ACC112 (cell line): ENCODE data around the gene EYA3.
"Not testable (repeated sequence)": the region's sequence is repeated elsewhere in the genome, so short reads cannot be mapped to it uniquely, and the experiment has no call there.

Experiments used
- H2AFZ ChIP-seq: fragments of 200-600 bp; sonication (generic); one replicate; pipeline ENCODE4 v1.6.0; 2017; ENCODE audit warnings: antibody characterized with exemption, low read length; ENCODE audit not compliant: unreplicated experiment
- H3K27ac ChIP-seq: fragments of 200-600 bp; sonication (generic); 2 replicates; pipeline ENCODE4 v1.5.1; 2014; ENCODE audit warnings: low read depth, mild to moderate bottlenecking, antibody characterized with exemption, low read length, moderate library complexity
- H3K27me3 ChIP-seq: fragments of 200-600 bp; sonication (generic); 2 replicates; pipeline ENCODE4 v1.6.1; 2014; ENCODE audit warnings: mild to moderate bottlenecking, antibody characterized with exemption, low read length, moderate library complexity, mixed read lengths; ENCODE audit not compliant: insufficient read depth
- H3K36me3 ChIP-seq: fragments of 200-600 bp; sonication (generic); 2 replicates; pipeline ENCODE4 v1.6.1; 2016; ENCODE audit warnings: mild to moderate bottlenecking, antibody characterized with exemption, low read length, moderate library complexity, mixed read lengths; ENCODE audit not compliant: insufficient read depth
- H3K4me1 ChIP-seq: fragments of 200-600 bp; sonication (generic); one replicate; pipeline ENCODE4 v1.6.1; 2016; ENCODE audit warnings: low read length, mixed read lengths; ENCODE audit not compliant: insufficient read depth, unreplicated experiment, control insufficient read depth
- H3K4me3 ChIP-seq: fragments of 200-600 bp; sonication (generic); 2 replicates; pipeline ENCODE4 v1.5.1; 2014; ENCODE audit warnings: mild to moderate bottlenecking, low read depth, low read length
- H3K79me2 ChIP-seq: fragments of 200-600 bp; sonication (generic); one replicate; pipeline ENCODE4 v1.6.0; 2016; ENCODE audit warnings: low read length; ENCODE audit not compliant: control insufficient read depth, unreplicated experiment, insufficient read depth

Gene EYA3

DNA sequence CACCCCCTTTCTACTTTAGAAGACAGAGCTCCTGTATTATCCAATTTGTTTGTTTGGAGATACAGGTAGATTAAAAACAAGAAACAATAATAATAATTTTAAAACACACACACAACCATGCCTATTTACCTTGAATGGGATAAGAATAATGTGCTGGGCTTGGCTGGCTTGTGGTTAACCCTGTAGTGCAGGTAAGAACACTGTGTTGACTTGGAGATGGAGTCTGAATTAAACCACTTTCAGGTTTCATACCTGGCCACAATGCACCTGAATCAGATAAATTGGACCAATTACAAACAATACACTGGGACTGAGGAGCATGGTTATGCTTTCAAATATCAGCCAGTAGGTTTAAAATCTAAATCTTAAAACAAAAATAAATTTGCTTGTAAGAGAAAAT is 60.8 kb downstream of the EYA3 start:
- H3K4me3 ChIP-seq, result no peak overlapping the region
- no peak overlapping the region for H3K27ac ChIP-seq
- H2AFZ ChIP-seq, result no peak overlapping the region
- no peaks in the 10 kb centered on the region for H3K79me2 ChIP-seq
- H3K36me3 ChIP-seq, result 0 out of 2 replicates have a peak, but pooled peaks cover 4% of the 10 kb centered on the region
- H3K4me1 ChIP-seq, result peaks cover 16% of the 10 kb centered on the region
- no peaks in the 10 kb centered on the region for H3K27me3 ChIP-seq

- Histone ChIP-seq H3K4me1 (peaks cover 15% of the 10 kb centered on the region), H3K4me3 (no peak overlapping the region)
These were observed 61.2 kb downstream of the EYA3 start for GRCh38 chr1:28027238-28027637.

GRCh38 chr1:28026329-28026728 is 62.1 kb downstream of the EYA3 start:
- Histone ChIP-seq H3K4me1 (peaks cover 16% of the 10 kb centered on the region), H3K27ac (no peak overlapping the region), H2AFZ (no peak overlapping the region), H3K4me3 (no peak overlapping the region), H3K36me3 (0 out of 2 replicates have a peak, but pooled peaks cover 4% of the 10 kb centered on the region), H3K79me2 (no peaks in the 10 kb centered on the region), H3K27me3 (no peaks in the 10 kb centered on the region)

More at GRCh38 chr1:28027238-28027637, 61.2 kb downstream of the EYA3 start:
- Histone ChIP-seq H3K36me3 (0 out of 2 replicates have a peak, but pooled peaks cover 4% of the 10 kb centered on the region), H3K79me2 (no peaks in the 10 kb centered on the region), H3K27ac (no peak overlapping the region), H2AFZ (no peak overlapping the region), H3K27me3 (no peaks in the 10 kb centered on the region)

DNA sequence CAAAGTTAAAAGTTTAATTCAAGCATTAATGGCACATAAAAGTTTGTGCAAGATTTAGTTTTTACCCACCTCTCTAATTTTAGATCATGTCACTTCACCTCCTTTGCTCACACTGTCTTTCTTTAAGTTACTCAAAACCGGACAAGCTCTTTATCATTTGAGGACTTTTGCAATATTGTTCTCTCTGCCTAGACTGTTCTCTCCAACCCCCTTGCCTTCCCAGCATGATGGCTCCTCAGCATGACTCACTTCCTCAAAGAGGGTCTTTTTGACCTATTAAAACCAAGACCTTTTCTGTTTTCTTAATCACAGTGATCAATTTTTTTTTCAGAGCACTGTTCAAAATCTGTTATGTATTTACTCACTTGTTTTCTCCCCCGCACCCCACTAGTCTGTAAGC is 67.3 kb downstream of the EYA3 start:
- Histone ChIP-seq H3K79me2 (no peaks in the 10 kb centered on the region), H3K36me3 (peaks cover 19% of the 10 kb centered on the region; the same call in 1 of the 2 replicates), H3K4me3 (no peak overlapping the region), H3K27ac (no peak overlapping the region), H2AFZ (no peak overlapping the region), H3K27me3 (no peaks in the 10 kb centered on the region), H3K4me1 (peaks cover 9% of the 10 kb centered on the region)

GRCh38 chr1:28010969-28011368 is 77.4 kb downstream of the EYA3 start:
- Histone ChIP-seq H3K27me3 (no peaks in the 10 kb centered on the region), H3K27ac (no peak overlapping the region), H3K36me3 (peaks cover 18% of the 10 kb centered on the region), H3K4me3 (no peak overlapping the region), H3K4me1 (peaks cover 8% of the 10 kb centered on the region), H3K79me2 (no peaks in the 10 kb centered on the region), H2AFZ (no peak overlapping the region)

- not testable (repeated sequence) for H3K79me2 ChIP-seq, H2AFZ ChIP-seq, H3K4me1 ChIP-seq, H3K27me3 ChIP-seq, H3K36me3 ChIP-seq, H3K27ac ChIP-seq, H3K4me3 ChIP-seq
These were observed 85.3 kb downstream of the EYA3 start for GRCh38 chr1:28003117-28003516.

- H3K4me3 ChIP-seq, result no peak overlapping the region
- H2AFZ ChIP-seq, result no peak overlapping the region
- H3K36me3 ChIP-seq, result peaks cover 8% of the 10 kb centered on the region; the same call in 1 of the 2 replicates
- H3K27ac ChIP-seq, result no peak overlapping the region
- H3K79me2 ChIP-seq, result no peaks in the 10 kb centered on the region
- no peaks in the 10 kb centered on the region for H3K27me3 ChIP-seq
- H3K4me1 ChIP-seq, result no peaks in the 10 kb centered on the region
These were observed 85.8 kb downstream of the EYA3 start for GRCh38 chr1:28002600-28002999.

DNA sequence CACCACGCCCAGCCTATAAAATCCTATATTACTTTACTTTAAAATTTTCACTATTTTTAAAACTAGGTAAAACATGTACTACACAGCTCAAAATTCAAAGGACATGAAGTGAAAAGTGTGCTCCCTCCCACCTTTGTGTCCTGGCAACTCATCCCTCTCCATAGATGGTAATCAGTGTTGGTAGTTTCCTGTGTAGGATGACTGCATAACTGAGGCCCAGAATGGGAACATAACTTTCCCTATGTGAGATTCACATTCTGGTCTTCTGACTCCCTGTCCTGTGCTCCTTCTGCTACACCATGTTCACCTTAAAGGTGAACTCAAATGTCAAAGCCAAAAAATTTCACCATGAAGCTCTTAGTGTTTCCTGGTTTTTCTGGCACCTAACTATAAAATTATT is 89.4 kb downstream of the EYA3 start:
- H3K4me3 ChIP-seq, result no peak overlapping the region
- H3K36me3 ChIP-seq, result peaks cover 15% of the 10 kb centered on the region
- no peaks in the 10 kb centered on the region for H3K4me1 ChIP-seq
- H3K27ac ChIP-seq, result no peak overlapping the region
- H3K27me3 ChIP-seq, result no peaks in the 10 kb centered on the region
- H3K79me2 ChIP-seq, result no peaks in the 10 kb centered on the region
- no peak overlapping the region for H2AFZ ChIP-seq

DNA sequence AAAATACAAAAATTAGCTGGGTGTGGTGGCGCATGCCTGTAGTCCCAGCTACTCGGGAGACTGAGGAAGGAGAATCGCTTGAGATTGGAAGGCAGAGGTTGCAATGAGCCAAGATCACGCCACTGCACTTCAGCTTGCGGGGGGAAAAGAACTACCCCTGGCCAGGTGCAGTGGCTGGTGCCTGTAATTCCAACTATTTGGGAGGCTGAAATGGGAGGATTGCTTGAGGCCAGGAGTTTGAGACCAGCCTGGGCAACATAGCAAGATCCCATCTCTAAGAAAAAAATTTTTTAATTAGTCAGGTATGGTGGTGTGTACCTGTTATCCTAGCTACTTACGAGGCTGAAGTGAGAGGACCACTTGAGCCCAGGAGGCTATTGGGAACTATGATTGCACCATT is 93.9 kb downstream of the EYA3 start:
- H2AFZ ChIP-seq, H3K27ac ChIP-seq, H3K4me1 ChIP-seq, H3K27me3 ChIP-seq, H3K4me3 ChIP-seq, H3K79me2 ChIP-seq: not testable (repeated sequence)
- H3K36me3 ChIP-seq, result peaks cover 21% of the 10 kb centered on the region

DNA sequence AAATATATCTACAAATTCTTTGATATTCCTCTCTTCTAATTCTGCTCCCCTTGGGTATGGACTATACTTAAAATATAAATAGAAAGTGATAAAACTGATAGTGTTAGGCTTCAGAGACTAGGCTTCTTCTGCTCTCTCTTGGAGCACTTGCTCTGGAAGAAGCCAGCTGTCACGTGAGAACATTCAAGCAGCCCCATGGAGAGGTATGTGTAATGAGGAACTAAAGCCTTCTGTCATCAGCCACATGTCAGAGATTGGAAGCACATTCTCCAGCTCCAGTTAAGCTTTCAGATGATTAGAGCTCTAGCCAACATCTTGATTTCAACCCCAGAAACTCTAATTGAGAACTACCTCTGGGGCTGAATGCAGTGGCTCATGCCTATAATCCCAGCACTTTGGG is 94.3 kb downstream of the EYA3 start:
- Histone ChIP-seq H3K4me3 (no peak overlapping the region), H3K27me3 (no peaks in the 10 kb centered on the region), H2AFZ (no peak overlapping the region), H3K27ac (no peak overlapping the region), H3K36me3 (peaks cover 24% of the 10 kb centered on the region), H3K4me1 (no peaks in the 10 kb centered on the region), H3K79me2 (no peaks in the 10 kb centered on the region)

DNA sequence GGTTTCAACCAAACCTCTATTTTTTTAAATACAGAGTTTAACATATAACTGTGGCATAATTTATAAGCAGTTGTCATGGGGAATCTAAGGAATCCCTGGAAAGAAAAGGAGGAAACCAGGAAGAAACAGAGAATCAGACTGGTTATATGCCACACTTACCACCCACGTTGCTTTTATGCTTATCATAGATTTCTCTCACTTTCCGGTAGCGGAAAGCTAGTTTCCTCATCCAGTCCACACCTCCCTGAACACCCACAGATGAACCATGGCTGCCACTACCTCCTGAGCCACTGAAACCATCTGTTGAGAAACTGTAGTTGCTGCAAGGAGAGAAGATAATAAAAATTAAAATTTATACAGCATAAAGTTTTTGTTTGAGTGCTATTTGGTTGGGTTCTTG is 95.2 kb downstream of the EYA3 start:
- no peaks in the 10 kb centered on the region for H3K4me1 ChIP-seq
- H2AFZ ChIP-seq, result no peak overlapping the region
- H3K27me3 ChIP-seq, result no peaks in the 10 kb centered on the region
- H3K36me3 ChIP-seq, result peaks cover 28% of the 10 kb centered on the region
- no peaks in the 10 kb centered on the region for H3K79me2 ChIP-seq
- no peak overlapping the region for H3K4me3 ChIP-seq
- H3K27ac ChIP-seq, result no peak overlapping the region
